CD14-positive monocyte (primary cell): ENCODE data around the gene CRIM1. TPM values are rescaled to one million over a fixed set of nuclear protein-coding genes. Genes with fewer than 3 reads are reported as not detected.

ENCODE experiments used
- DNase-seq, 3 donors: peaks; one replicate each; pipeline ENCODE4 v3.0.0-alpha.2; 2011 to 2022
- H2AFZ ChIP-seq: 2 replicates; pipeline ENCODE4 v1.6.0; 2012; ENCODE audit warnings: mild to moderate bottlenecking, low read depth, low read length, inconsistent platforms; ENCODE audit not compliant: insufficient read depth, poor library complexity, severe bottlenecking
- H3K27ac ChIP-seq, 2 donors: 1 replicate in 1 of 2; 2 replicates in 1 of 2; pipeline ENCODE4 v1.5.1; 2012 to 2013; ENCODE audit warnings: low read length in 2 of 2, control low read depth in 1 of 2, inconsistent platforms in 1 of 2, low read depth in 1 of 2, mild to moderate bottlenecking in 1 of 2
- H3K27me3 ChIP-seq, 2 donors: one replicate each; pipeline versions ENCODE4 v1.6.0 to v1.6.1; 2011 to 2013; ENCODE audit warnings: low read length in 2 of 2; ENCODE audit not compliant: control insufficient read depth in 2 of 2, insufficient read depth in 2 of 2
- H3K36me3 ChIP-seq, 2 donors: replicated peaks in 1 of 2; 1 replicate in 1 of 2; 2 replicates in 1 of 2; pipeline versions ENCODE4 v1.5.1 to v1.6.1; 2012 to 2013; ENCODE audit warnings: low read length in 2 of 2, control low read depth in 1 of 2, inconsistent platforms in 1 of 2, mild to moderate bottlenecking in 1 of 2; ENCODE audit not compliant: insufficient read depth in 2 of 2, control insufficient read depth in 1 of 2
- H3K4me1 ChIP-seq, 2 donors: 1 replicate in 1 of 2; 2 replicates in 1 of 2; pipeline versions ENCODE4 v1.5.1 to v1.6.1; 2012 to 2013; ENCODE audit warnings: low read length in 2 of 2, control low read depth in 1 of 2, inconsistent platforms in 1 of 2, mild to moderate bottlenecking in 1 of 2, moderate library complexity in 1 of 2; ENCODE audit not compliant: insufficient read depth in 2 of 2, control insufficient read depth in 1 of 2
- H3K4me2 ChIP-seq: replicated peaks from 2 replicates; pipeline ENCODE3; 2012; ENCODE audit warnings: low read length, moderate library complexity, mild to moderate bottlenecking; ENCODE audit not compliant: poor library complexity, severe bottlenecking; ENCODE audit errors: extremely low read depth
- H3K4me3 ChIP-seq, 3 experiments: fragments of 200-600 bp in 1 of 3; sonication (generic) in 1 of 3; replicated peaks in 1 of 3; 1 replicate in 2 of 3; 2 replicates in 1 of 3; pipeline ENCODE4 v1.5.1; 2011 to 2013; ENCODE audit warnings: low read length in 3 of 3, mild to moderate bottlenecking in 3 of 3, control low read depth in 2 of 3, low read depth in 2 of 3, inconsistent platforms in 1 of 3, moderate library complexity in 1 of 3
- H3K79me2 ChIP-seq: 2 replicates; pipeline ENCODE4 v1.6.0; 2012; ENCODE audit warnings: mild to moderate bottlenecking, control low read depth, inconsistent platforms, low read length, moderate library complexity; ENCODE audit not compliant: insufficient read depth
- H3K9ac ChIP-seq: 2 replicates; pipeline ENCODE4 v1.6.0; 2017; ENCODE audit warnings: low read length, mild to moderate bottlenecking; ENCODE audit not compliant: insufficient read depth, poor library complexity, severe bottlenecking
- H3K9me3 ChIP-seq, 2 donors: replicated peaks in 1 of 2; 1 replicate in 1 of 2; 2 replicates in 1 of 2; pipeline versions ENCODE4 v1.5.1 to v1.6.1; 2012 to 2013; ENCODE audit warnings: low read length in 2 of 2, control low read depth in 1 of 2; ENCODE audit not compliant: control insufficient read depth in 1 of 2, insufficient read depth in 1 of 2
- H4K20me1 ChIP-seq: 2 replicates; pipeline ENCODE4 v1.6.0; 2012; ENCODE audit warnings: mild to moderate bottlenecking, low read length, control low read depth, moderate library complexity; ENCODE audit not compliant: insufficient read depth
- H3K27ac Mint-ChIP-seq, 7 donors: one replicate each; pipeline ENCODE4 v1.8.0; 2020; ENCODE audit warnings: mild to moderate bottlenecking in 7 of 7, mixed read lengths in 7 of 7, moderate library complexity in 6 of 7, inconsistent platforms in 2 of 7
- H3K27me3 Mint-ChIP-seq, 3 donors: one replicate each; pipeline ENCODE4 v1.8.0; 2021 to 2022; ENCODE audit warnings: low read depth in 3 of 3, mild to moderate bottlenecking in 3 of 3, mixed read lengths in 3 of 3, moderate library complexity in 3 of 3, inconsistent platforms in 1 of 3
- H3K36me3 Mint-ChIP-seq, 2 donors: one replicate each; pipeline ENCODE4 v1.8.0; 2020; ENCODE audit warnings: mixed read lengths in 2 of 2, inconsistent platforms in 1 of 2, mild to moderate bottlenecking in 1 of 2
- H3K4me1 Mint-ChIP-seq: one replicate; pipeline ENCODE4 v1.8.0; 2020; ENCODE audit warnings: mild to moderate bottlenecking, mixed read lengths
- H3K4me3 Mint-ChIP-seq, 2 donors: one replicate each; pipeline ENCODE4 v1.8.0; 2020; ENCODE audit warnings: mild to moderate bottlenecking in 2 of 2, mixed read lengths in 2 of 2, moderate library complexity in 1 of 2
- H3K9me3 Mint-ChIP-seq, 7 donors: one replicate each; pipeline ENCODE4 v1.8.0; 2020 to 2022; ENCODE audit warnings: mixed read lengths in 7 of 7, mild to moderate bottlenecking in 6 of 7, moderate library complexity in 6 of 7, inconsistent platforms in 2 of 7
- WGBS: methylation state at CpG from one replicate; pipeline ENCODE4 v1.1.5; 2013; ENCODE audit warnings: missing lambda C conversion rate; ENCODE audit not compliant: insufficient coverage; 5-methylcytosine and 5-hydroxymethylcytosine counted together
- intact Hi-C, 2 donors: fragments of 100-400 bp; cut with micrococcal nuclease; formaldehyde crosslinking; loops; one replicate each; pipeline versions ENCODE4 v1.15.0 to v1.15.1; 2023
- polyA plus RNA-seq, 3 donors: library from polyadenylated mRNA; depleted of rRNA in 1 of 3; unstranded in 2 of 3; stranded (reverse) in 1 of 3; fragments of 300-500 nt in 2 of 3; fragments of >200 nt in 1 of 3; fragmentation: Illumina TruSeq in 2 of 3; gene quantifications; 1 replicate in 2 of 3; 2 replicates in 1 of 3; pipeline ENCODE4 v1.2.3, GENCODE V29; 2012 to 2021
- TF ChIP-seq, protein P1 (sequence below): fragments of 200-600 bp; IDR thresholded peaks from one replicate; pipeline ENCODE4 v1.8.0; 2022; ENCODE audit warnings: antibody characterized with exemption, mild to moderate bottlenecking

CRIM1 gene
- polyA plus RNA-seq, 3 donors = 0.08 to 0.27 TPM; not detected in 1

DNA sequence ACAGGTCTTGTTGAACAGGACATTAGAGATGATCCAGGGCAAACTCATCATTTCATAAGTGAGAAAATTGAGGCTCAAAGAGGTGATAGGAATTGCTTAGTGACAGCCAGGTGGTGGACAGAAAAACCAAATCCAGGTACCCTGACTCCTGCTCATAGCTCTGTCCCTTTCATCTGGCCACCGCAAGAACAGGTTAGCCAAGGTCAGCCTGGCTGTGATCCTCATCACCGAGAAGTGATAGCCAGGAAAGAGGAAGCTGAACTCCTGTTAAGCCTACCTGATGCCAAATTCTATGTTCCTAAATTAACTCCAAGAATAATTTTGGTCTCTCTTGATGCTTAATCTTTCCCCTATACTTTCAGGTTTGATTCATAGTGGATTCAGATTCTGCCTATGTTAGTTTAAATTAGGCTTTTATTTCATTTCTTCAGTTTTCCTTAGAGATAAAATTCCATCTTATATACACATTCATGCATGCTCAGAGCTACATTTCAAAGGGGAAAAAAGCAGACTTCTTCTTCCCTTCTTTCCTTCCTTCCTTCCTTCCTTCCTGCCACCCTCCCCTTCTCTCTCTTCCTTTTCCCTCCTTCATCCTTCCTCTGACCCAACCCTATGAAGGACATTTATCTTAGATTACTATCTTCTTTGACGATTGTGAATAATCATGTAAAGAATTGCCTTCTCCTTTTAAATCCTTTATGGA lies 17.3 kb upstream of the CRIM1 start:
- 83% methylated on average over 2 of the region's 3 CpGs for WGBS
- DNase-seq = no peak
- Mint-ChIP-seq H3K27ac (no peak overlapping the region), H3K27me3 (peaks cover 0 to 2% (median 2%) of the 10 kb centered on the region in 3 donors), H3K4me3 (no peak overlapping the region), H3K9me3 (no peaks in the 10 kb centered on the region), H3K36me3 (no peaks in the 10 kb centered on the region), H3K4me1 (no peaks in the 10 kb centered on the region)
- Histone ChIP-seq H3K4me3 (no peak overlapping the region), H3K27me3 (peaks cover 0 to 3% of the 10 kb centered on the region in 2 donors), H4K20me1 (no peaks in the 10 kb centered on the region), H3K4me2 (no peak overlapping the region), H3K27ac (no peak overlapping the region), H3K9ac (no peak overlapping the region), H3K4me1 (no peaks in the 10 kb centered on the region), H3K9me3 (no peaks in the 10 kb centered on the region), H3K79me2 (no peaks in the 10 kb centered on the region), H2AFZ (no peak overlapping the region), H3K36me3 (no peaks in the 10 kb centered on the region)
- intact Hi-C loops = no loop called here
- TF ChIP-seq, protein P1, sequence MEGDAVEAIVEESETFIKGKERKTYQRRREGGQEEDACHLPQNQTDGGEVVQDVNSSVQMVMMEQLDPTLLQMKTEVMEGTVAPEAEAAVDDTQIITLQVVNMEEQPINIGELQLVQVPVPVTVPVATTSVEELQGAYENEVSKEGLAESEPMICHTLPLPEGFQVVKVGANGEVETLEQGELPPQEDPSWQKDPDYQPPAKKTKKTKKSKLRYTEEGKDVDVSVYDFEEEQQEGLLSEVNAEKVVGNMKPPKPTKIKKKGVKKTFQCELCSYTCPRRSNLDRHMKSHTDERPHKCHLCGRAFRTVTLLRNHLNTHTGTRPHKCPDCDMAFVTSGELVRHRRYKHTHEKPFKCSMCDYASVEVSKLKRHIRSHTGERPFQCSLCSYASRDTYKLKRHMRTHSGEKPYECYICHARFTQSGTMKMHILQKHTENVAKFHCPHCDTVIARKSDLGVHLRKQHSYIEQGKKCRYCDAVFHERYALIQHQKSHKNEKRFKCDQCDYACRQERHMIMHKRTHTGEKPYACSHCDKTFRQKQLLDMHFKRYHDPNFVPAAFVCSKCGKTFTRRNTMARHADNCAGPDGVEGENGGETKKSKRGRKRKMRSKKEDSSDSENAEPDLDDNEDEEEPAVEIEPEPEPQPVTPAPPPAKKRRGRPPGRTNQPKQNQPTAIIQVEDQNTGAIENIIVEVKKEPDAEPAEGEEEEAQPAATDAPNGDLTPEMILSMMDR = no peak

DNA sequence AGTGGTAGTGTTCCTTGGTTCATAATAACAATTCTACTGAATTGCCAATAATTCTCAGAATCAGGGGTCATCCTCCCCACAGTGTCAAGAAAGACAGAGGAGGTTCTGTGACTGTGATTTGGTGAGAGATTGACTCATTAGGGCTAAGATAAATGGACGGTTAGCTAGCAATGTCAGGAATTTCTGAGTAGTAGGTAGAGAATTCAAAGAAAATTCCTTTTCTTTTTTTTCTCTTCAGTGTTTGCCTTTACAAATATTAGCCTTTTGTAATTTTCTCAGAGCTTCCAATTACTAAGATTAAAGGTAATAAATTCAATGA lies 16.8 kb upstream of the CRIM1 start:
- H3K4me1 Mint-ChIP-seq = no peaks in the 10 kb centered on the region
- no peak overlapping the region for H2AFZ ChIP-seq
- TF ChIP-seq, protein P1 = no peak
- no peaks in the 10 kb centered on the region for H3K4me1 ChIP-seq
- H3K36me3 Mint-ChIP-seq = no peaks in the 10 kb centered on the region
- intact Hi-C loops = no loop called here
- no CpG with 5 or more reads among the region's 1 CpG for WGBS
- no peak overlapping the region for H3K4me2 ChIP-seq
- no peak overlapping the region for H3K27ac ChIP-seq
- H3K9me3 ChIP-seq = no peaks in the 10 kb centered on the region
- peaks cover 0 to 3% of the 10 kb centered on the region in 2 donors for H3K27me3 ChIP-seq
- H3K79me2 ChIP-seq = no peaks in the 10 kb centered on the region
- H4K20me1 ChIP-seq = no peaks in the 10 kb centered on the region
- DNase-seq = no peak
- H3K27ac Mint-ChIP-seq = no peak overlapping the region
- H3K9ac ChIP-seq = no peak overlapping the region
- no peaks in the 10 kb centered on the region for H3K36me3 ChIP-seq
- no peak overlapping the region for H3K4me3 ChIP-seq
- H3K4me3 Mint-ChIP-seq = no peak overlapping the region
- no peaks in the 10 kb centered on the region for H3K9me3 Mint-ChIP-seq
- H3K27me3 Mint-ChIP-seq = peaks cover 0 to 2% (median 2%) of the 10 kb centered on the region in 3 donors
